Activated naive CD4-positive, alpha-beta T cell treated with anti-CD3 and anti-CD28 coated beads for 36 hours (primary cell): Measurements from ENCODE around the gene YEATS2. TPM values are rescaled to one million over a fixed set of nuclear protein-coding genes. Genes with fewer than 3 reads are reported as not detected.
"Not testable (repeated sequence)": the region's sequence is repeated elsewhere in the genome, so short reads cannot be mapped to it uniquely, and the experiment has no call there.

Source experiments
- CTCF ChIA-PET: fragments of 350-600 bp; sonication (Branson Sonifier 250); formaldehyde crosslinking; loops from one replicate; lab custom pipeline; 2021; ENCODE audit warnings: antibody characterized with exemption; lab: Charles Lee
- DNase-seq: peaks from one replicate; pipeline ENCODE4 v3.0.0-alpha.2; 2020
- H3K27ac Mint-ChIP-seq: one replicate; pipeline ENCODE4 v1.8.0; 2021; ENCODE audit warnings: mild to moderate bottlenecking, mixed read lengths
- H3K27me3 Mint-ChIP-seq: one replicate; pipeline ENCODE4 v1.8.0; 2021; ENCODE audit warnings: low read depth, mixed read lengths
- H3K36me3 Mint-ChIP-seq: one replicate; pipeline ENCODE4 v1.8.0; 2021; ENCODE audit warnings: low read depth, mixed read lengths
- H3K4me1 Mint-ChIP-seq: one replicate; pipeline ENCODE4 v1.8.0; 2021; ENCODE audit warnings: low read depth, mixed read lengths
- H3K4me3 Mint-ChIP-seq: one replicate; pipeline ENCODE4 v1.8.0; 2021; ENCODE audit warnings: mild to moderate bottlenecking, moderate library complexity, mixed read lengths
- H3K9me3 Mint-ChIP-seq: one replicate; pipeline ENCODE4 v1.8.0; 2021; ENCODE audit warnings: mixed read lengths
- intact Hi-C: fragments of 100-400 bp; cut with micrococcal nuclease; formaldehyde crosslinking; loops from one replicate; pipeline ENCODE4 v1.15.1; 2023
- total RNA-seq, 2 experiments: library from RNA; stranded (reverse); gene quantifications; one replicate each; pipeline ENCODE4 v1.2.3, GENCODE V29; 2021

Gene YEATS2
- total RNA-seq, 2 experiments from 2014 or later = 38.1 to 39.0 TPM

DNA sequence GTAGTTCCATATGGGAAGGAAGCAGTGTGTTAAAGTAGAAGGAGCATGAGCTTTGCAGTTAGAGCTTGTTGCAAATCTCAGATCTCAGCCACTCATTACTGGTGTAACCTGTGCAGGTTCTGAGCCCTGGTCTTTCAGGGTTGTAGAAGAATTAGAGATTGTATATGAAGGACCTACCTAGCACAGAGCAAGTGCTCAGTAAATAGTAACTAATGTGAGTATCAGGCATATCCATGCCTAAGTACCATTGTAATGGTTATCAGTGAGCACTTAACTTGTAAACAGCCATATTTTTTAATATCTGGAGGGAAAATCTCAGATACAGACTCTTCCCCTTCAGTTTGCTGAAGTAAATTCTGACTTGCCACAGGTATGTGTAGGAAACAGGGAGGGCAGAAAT is 68.5 kb downstream of the YEATS2 start:
- CTCF ChIA-PET = interaction anchor here (0.6 to 1.7 kb wide), 10 partner anchors 10 to 380 kb away, joined by 3 to 7 read pairs (median 4); no protein-coding TSS in a partner anchor
- DNase-seq = no peak
- no peaks in the 10 kb centered on the region for H3K27me3 Mint-ChIP-seq
- no peak overlapping the region for H3K4me3 Mint-ChIP-seq
- H3K27ac Mint-ChIP-seq = no peak overlapping the region
- peaks cover 19% of the 10 kb centered on the region for H3K36me3 Mint-ChIP-seq
- H3K4me1 Mint-ChIP-seq = peaks cover 11% of the 10 kb centered on the region
- H3K9me3 Mint-ChIP-seq = no peaks in the 10 kb centered on the region
- intact Hi-C loops = loop anchor here (1.0 to 10.0 kb wide), 3 partner anchors 379 to 641 kb away; no protein-coding TSS in a partner anchor

DNA sequence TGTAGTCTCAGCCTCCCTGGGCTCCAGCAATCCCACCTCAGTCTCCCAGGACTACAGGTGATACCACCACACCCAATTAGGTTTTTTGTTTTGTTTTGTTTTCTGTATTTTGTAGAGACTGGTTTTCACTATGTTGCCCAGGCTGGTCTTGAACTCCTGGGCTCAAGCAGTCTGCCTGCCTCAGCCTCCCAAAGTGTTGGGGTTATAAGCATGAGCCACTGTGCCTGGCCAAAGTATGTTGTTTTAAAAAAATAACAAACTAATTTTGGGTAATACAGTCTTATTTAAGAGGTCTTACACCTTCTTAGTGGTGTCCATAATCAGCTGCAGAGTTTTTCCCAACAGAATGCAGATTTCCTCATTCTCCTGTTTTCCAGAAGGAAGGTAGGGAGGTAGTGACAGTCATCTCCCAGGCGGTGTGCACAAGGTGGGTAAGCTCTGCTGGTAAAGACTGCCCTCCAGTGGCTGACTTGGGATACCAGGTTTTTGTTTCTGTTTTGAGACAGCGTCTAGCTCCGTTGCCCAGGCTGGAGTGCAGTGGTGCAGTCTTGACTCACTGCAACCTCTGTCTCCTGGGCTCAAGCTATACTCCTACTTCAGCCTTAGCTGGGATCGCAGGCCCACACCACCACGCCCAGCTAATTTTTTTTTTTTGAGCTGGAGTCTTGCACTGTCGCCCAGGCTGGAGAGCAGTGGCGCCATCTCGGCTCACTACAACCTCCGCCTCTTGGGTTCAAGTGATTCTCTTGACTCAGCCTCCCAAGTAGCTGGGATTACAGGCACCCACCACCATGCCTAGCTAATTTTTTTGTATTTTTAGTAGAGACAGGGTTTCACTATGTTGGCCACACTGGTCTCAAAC is 69.4 kb downstream of the YEATS2 start:
- peaks cover 18% of the 10 kb centered on the region for H3K36me3 Mint-ChIP-seq
- H3K4me3 Mint-ChIP-seq = no peak overlapping the region
- intact Hi-C loops = loop anchor here (1.0 to 10.0 kb wide), 8 partner anchors 117 to 642 kb away; partner anchors contain the start of genes KLHL24, KLHL6 and PARL

DNA sequence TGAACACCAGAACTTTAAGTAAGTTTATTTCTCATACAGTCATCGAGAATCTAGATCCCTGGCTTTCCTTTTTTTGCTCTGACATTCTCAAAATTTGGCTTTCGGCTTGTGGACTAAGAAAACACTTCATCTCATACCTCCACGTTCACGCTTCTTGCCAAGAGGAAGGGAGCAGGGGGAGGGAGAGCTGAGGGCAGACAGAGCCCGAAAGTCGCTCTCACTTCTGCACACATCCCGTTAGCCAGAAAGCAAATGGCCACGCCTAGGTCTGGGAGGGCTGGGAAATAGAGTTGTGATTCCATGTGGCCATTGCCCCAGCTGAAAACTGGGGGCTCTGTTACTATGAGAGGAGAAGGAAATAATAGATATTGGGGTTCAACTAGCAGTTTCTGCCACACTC is 70.5 kb downstream of the YEATS2 start:
- Mint-ChIP-seq H3K4me1 (peaks cover 11% of the 10 kb centered on the region), H3K4me3 (no peak overlapping the region), H3K36me3 (peaks cover 17% of the 10 kb centered on the region), H3K27ac (no peak overlapping the region), H3K27me3 (no peaks in the 10 kb centered on the region), H3K9me3 (no peaks in the 10 kb centered on the region)
- DNase-seq = no peak
- intact Hi-C loops = loop anchor here (10.0 kb wide), 1 partner anchor 643 kb away; no protein-coding TSS in a partner anchor
- CTCF ChIA-PET = interaction anchor here (1.9 kb wide), 1 partner anchor 300 kb away, joined by 16 read pairs; no protein-coding TSS in a partner anchor

More for the DNA sequence above, 69.4 kb downstream of the YEATS2 start:
- H3K4me1 Mint-ChIP-seq = peaks cover 11% of the 10 kb centered on the region
- no peaks in the 10 kb centered on the region for H3K9me3 Mint-ChIP-seq
- no peaks in the 10 kb centered on the region for H3K27me3 Mint-ChIP-seq
- no peak overlapping the region for H3K27ac Mint-ChIP-seq
- CTCF ChIA-PET = interaction anchor here (0.6 to 1.9 kb wide), 40 partner anchors 8 to 462 kb away, joined by 3 to 16 read pairs (median 3); partner anchors contain the start of genes MCF2L2, PARL and YEATS2
- DNase-seq = peak; percentile 89

DNA sequence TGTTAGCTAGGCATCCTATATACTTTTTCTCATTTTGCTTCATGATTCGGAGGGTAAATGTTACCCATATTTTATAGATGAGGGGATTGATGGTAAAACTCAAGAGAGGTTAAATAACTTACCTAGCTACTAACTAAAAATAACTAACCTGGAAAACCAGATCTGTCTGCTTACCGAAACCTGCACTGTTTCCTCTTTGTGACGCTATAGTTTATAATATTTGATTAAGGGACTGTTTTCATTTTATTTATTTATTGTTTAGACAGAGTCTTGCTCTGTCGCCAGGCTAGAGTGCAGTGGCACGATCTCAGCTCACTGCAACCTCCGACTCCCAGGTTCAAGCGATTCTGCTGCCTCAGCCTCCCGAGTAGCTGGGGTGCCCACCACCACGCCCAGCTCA is 71.9 kb downstream of the YEATS2 start:
- no peak overlapping the region for H3K27ac Mint-ChIP-seq
- H3K27me3 Mint-ChIP-seq = no peaks in the 10 kb centered on the region
- no peak for DNase-seq
- peaks cover 11% of the 10 kb centered on the region for H3K4me1 Mint-ChIP-seq
- H3K9me3 Mint-ChIP-seq = no peaks in the 10 kb centered on the region
- intact Hi-C loops = loop anchor here (10.0 kb wide), 1 partner anchor 645 kb away; no protein-coding TSS in a partner anchor
- no peak overlapping the region for H3K4me3 Mint-ChIP-seq
- peaks cover 24% of the 10 kb centered on the region for H3K36me3 Mint-ChIP-seq
- CTCF ChIA-PET = interaction anchor here (0.9 to 1.1 kb wide), 3 partner anchors 14 to 300 kb away, joined by 3 to 4 read pairs (median 3); partner anchors contain the start of gene PARL

DNA sequence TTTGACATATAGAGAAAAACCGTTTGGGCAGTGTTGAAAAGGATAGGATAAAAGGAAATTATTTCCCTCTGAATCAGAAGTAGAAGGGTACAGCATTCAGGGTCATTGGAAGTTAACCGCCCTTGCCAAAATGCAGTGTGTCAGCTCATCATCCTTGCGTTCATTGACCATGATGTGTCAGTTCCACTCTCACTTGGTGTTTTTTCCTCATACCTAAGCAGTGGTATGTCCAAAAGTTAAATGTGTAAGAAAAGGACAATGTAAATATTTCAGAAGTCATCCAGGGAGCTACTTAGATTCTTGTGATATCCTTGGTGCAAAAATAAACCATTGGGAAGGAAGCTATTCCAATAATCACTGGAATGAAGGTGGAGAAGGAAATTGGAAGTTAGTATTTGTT is 77.0 kb downstream of the YEATS2 start:
- H3K27ac Mint-ChIP-seq = no peak overlapping the region
- no peaks in the 10 kb centered on the region for H3K9me3 Mint-ChIP-seq
- no peak for DNase-seq
- H3K4me1 Mint-ChIP-seq = no peaks in the 10 kb centered on the region
- intact Hi-C loops = no loop called here
- CTCF ChIA-PET = interaction anchor here (1.3 kb wide), 1 partner anchor 305 kb away, joined by 3 read pairs; no protein-coding TSS in a partner anchor
- H3K27me3 Mint-ChIP-seq = no peaks in the 10 kb centered on the region
- peaks cover 50% of the 10 kb centered on the region for H3K36me3 Mint-ChIP-seq
- H3K4me3 Mint-ChIP-seq = no peak overlapping the region

DNA sequence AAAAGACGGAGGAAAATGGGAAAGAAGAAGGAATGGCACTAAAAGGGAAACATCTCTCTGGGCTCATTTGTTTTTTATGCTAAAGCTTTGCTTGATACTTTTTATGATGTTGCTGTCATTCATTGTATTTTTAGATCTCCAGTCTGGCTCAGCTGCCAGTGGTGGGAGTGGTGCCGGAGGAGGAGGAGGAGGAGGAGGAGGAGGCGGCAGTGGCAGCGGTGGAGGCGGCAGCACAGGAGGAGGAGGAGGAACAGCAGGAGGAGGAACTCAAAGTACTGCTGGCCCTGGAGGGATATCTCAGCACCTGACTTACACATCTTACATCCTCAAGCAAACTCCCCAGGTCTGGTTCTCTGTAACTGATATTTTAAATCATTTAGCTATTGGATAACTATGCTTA is 78.2 kb downstream of the YEATS2 start:
- Mint-ChIP-seq H3K27me3 (no peaks in the 10 kb centered on the region), H3K27ac (peak overlapping the region; percentile 0), H3K9me3 (no peaks in the 10 kb centered on the region), H3K4me1 (no peaks in the 10 kb centered on the region), H3K36me3 (peaks cover 55% of the 10 kb centered on the region), H3K4me3 (no peak overlapping the region)
- CTCF ChIA-PET = interaction anchor here (1.0 to 1.3 kb wide), 2 partner anchors 9 to 10 kb away, joined by 3 to 4 read pairs; no protein-coding TSS in a partner anchor
- no peak for DNase-seq
- intact Hi-C loops = no loop called here

DNA sequence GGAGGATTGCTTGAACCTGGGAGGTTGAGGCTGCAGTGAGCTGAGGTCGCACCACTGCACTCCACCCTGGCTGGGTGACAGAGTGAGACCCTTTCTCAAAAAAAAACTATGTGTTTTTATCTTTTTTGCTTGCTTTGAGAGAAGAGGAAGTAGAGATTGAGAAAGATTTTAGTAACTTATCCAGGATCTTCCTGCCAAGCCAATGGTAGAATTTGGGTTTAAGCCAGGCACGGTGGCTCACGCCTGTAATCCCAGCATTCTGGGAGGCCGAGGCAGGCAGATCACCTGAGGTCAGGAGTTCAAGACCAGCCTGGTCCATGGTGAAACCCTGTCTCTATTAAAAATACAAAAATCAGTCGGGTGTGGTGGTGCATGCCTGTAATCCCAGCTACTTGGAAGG is 78.9 kb downstream of the YEATS2 start:
- H3K27ac Mint-ChIP-seq, H3K4me3 Mint-ChIP-seq, H3K4me1 Mint-ChIP-seq, intact Hi-C loops, DNase-seq, H3K27me3 Mint-ChIP-seq, H3K9me3 Mint-ChIP-seq: not testable (repeated sequence)
- CTCF ChIA-PET = interaction anchor here (1.0 to 1.3 kb wide), 2 partner anchors 9 to 11 kb away, joined by 3 to 4 read pairs; no protein-coding TSS in a partner anchor
- peaks cover 57% of the 10 kb centered on the region for H3K36me3 Mint-ChIP-seq

DNA sequence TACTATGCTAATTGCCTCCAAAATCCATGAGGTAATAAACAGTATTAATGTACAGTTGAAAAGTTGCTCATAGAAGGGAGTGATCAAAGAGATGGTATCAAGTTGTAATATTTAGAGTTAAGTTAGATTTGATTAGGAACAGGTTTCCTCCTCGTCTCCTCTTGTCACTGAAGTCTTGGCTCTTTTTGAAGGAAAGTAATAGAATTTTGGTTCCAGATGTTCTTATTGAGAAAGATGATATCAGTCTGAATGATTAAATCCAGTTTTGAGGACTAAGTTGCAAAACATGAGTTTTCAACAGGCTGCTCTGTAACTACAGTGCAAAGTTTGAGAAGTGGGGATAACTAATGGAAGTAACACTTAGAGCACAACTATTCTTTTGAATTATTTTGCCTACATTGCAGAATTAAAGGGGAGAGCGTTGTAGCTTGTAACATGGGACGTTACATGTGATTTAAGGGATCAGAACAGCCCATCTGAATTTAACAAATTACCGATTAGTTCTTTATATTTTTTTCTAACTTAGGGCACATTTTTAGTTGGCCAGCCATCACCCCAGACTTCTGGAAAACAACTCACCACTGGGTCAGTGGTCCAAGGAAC is 79.5 kb downstream of the YEATS2 start:
- intact Hi-C loops = no loop called here
- CTCF ChIA-PET = no interaction called here
- H3K27me3 Mint-ChIP-seq = no peaks in the 10 kb centered on the region
- H3K36me3 Mint-ChIP-seq = peaks cover 58% of the 10 kb centered on the region
- no peak for DNase-seq
- H3K4me1 Mint-ChIP-seq = no peaks in the 10 kb centered on the region
- no peak overlapping the region for H3K4me3 Mint-ChIP-seq
- no peak overlapping the region for H3K27ac Mint-ChIP-seq
- H3K9me3 Mint-ChIP-seq = no peaks in the 10 kb centered on the region

DNA sequence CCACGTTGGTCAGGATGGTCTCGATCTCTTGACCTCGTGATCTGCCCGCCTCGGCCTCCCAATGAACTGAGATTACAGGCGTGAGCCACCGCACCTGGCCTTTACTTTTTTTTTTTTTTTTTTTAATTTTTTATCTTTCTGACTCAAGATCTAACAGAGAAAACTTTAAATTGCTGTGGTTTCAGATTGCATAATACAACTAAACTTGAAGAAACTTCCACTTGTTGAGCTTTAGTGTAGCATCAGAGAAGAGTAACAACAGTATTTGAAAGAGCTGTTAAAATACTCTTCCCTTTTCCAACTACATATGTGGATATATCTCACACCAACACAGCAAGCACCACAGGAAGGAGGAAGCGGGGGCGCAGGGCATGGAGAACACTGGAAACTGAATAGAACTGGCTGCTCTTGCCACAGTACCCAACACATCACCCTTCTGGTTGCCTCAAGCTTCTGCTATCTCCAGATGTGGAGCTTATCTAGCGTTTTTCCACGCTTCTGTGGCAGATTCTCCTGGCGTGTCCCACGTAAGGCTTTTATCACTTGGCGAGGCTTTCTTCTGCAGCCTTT is 82.4 kb downstream of the YEATS2 start:
- no peak overlapping the region for H3K4me3 Mint-ChIP-seq

DNA sequence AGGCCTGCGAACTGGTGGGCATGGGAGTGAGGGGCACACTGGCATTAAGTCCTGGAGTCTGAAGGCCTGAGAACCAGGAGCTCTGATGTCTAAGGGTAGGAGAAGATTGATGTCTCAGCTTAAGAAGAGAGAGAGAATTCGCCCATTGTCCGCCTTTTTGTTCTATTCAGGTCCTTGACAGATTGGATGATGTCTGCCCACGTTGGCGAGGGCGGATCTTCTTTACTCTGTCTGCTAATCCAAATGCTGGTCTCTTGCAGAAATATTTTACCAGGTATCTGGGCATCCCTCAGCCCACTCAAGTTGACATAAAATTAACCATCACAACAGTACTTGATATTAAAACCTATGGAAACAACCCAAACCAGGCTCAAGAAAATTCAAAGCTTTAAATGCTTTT is 83.6 kb downstream of the YEATS2 start:
- no peak for DNase-seq
- Mint-ChIP-seq H3K27ac (no peak overlapping the region), H3K27me3 (no peaks in the 10 kb centered on the region), H3K4me1 (no peaks in the 10 kb centered on the region), H3K36me3 (peaks cover 49% of the 10 kb centered on the region), H3K9me3 (no peaks in the 10 kb centered on the region), H3K4me3 (no peak overlapping the region)
- intact Hi-C loops = no loop called here
- CTCF ChIA-PET = no interaction called here

More for the DNA sequence above, 82.4 kb downstream of the YEATS2 start:
- no peak for DNase-seq
- CTCF ChIA-PET = interaction anchor here (1.1 to 1.4 kb wide), 3 partner anchors 13 to 187 kb away, joined by 3 to 7 read pairs (median 6); no protein-coding TSS in a partner anchor
- Mint-ChIP-seq H3K27ac (no peak overlapping the region), H3K9me3 (no peaks in the 10 kb centered on the region), H3K4me1 (no peaks in the 10 kb centered on the region), H3K27me3 (no peaks in the 10 kb centered on the region), H3K36me3 (peaks cover 50% of the 10 kb centered on the region)
- intact Hi-C loops = no loop called here

DNA sequence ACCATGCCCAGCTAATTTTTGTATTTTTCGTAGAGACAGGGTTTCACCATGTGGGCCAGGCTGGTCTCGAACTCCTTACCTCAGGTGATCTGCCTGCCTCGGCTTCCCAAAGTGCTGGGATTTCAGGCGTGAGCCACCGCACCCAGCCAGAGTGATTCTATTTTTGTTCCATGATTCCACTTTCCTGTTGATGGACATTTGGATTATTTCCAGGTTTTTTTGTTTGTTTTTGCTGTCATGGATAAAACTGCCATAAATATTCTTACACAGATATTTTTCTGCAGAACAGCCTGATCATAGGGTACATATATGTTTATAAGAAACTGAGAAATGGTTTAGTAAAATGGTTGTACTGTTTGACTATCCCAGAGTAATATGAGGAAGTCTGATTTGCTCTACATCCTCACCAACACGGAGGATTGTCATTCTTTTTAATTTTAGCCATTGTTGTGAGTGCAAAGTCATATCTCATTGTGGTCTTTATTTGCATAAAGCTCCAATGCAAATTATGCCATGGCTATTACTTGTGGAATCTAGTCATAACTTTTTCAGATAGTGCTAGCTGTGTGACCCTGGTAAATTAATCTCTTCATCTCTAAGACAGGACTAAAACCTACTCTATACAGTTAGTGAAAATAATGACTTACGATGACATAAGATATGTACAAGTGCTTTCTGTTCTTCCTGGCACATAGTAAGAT is 85.1 kb downstream of the YEATS2 start:
- Mint-ChIP-seq H3K4me1 (no peaks in the 10 kb centered on the region), H3K9me3 (no peaks in the 10 kb centered on the region), H3K27me3 (no peaks in the 10 kb centered on the region), H3K4me3 (no peak overlapping the region), H3K27ac (no peak overlapping the region), H3K36me3 (peaks cover 50% of the 10 kb centered on the region)
- intact Hi-C loops = no loop called here
- CTCF ChIA-PET = interaction anchor here (1.2 kb wide), 1 partner anchor 14 kb away, joined by 3 read pairs; no protein-coding TSS in a partner anchor
- DNase-seq = no peak
